Neural cell (in vitro differentiated cells): ENCODE data around the gene SQSTM1. TPM values are rescaled to one million over a fixed set of nuclear protein-coding genes. Genes with fewer than 3 reads are reported as not detected.

ENCODE experiments used
- H2AFZ ChIP-seq: fragments of 200-600, 300-800 bp; sonication (generic), shearing (Covaris generic); 2 replicates; pipeline ENCODE4 v1.6.0; 2014; ENCODE audit warnings: low read depth, mild to moderate bottlenecking, antibody characterized with exemption, low read length, moderate library complexity
- H3F3A ChIP-seq: fragments of 200-600 bp; shearing (Covaris generic); 2 replicates; pipeline ENCODE4 v1.6.1; 2016; ENCODE audit warnings: mild to moderate bottlenecking, moderate library complexity, mixed read lengths, antibody characterized with exemption, low read length; ENCODE audit not compliant: insufficient read depth, poor library complexity, severe bottlenecking
- H3K27ac ChIP-seq: fragments of 200-600, 300-800 bp; sonication (generic), shearing (Covaris generic); 2 replicates; pipeline ENCODE4 v1.5.1; 2014; ENCODE audit warnings: mild to moderate bottlenecking, low read length, moderate library complexity
- H3K27me3 ChIP-seq: fragments of 300-800, 200-600 bp; sonication (generic), shearing (Covaris generic); 2 replicates; pipeline ENCODE4 v1.6.0; 2014; ENCODE audit warnings: mild to moderate bottlenecking, low read depth, low read length, moderate library complexity; ENCODE audit not compliant: insufficient read depth
- H3K36me3 ChIP-seq: fragments of 300-800, 200-600 bp; sonication (generic), shearing (Covaris generic); 2 replicates; pipeline ENCODE4 v1.5.1; 2014; ENCODE audit warnings: mild to moderate bottlenecking, antibody characterized with exemption, low read length, moderate library complexity; ENCODE audit not compliant: insufficient read depth
- H3K4me2 ChIP-seq: fragments of 300-800, 200-600 bp; sonication (generic), shearing (Covaris generic); 2 replicates; pipeline ENCODE4 v1.6.0; 2014; ENCODE audit warnings: mild to moderate bottlenecking, low read length
- H3K4me3 ChIP-seq: fragments of 300-800, 200-600 bp; sonication (generic), shearing (Covaris generic); 2 replicates; pipeline ENCODE4 v1.5.1; 2014; ENCODE audit warnings: mild to moderate bottlenecking, low read length, moderate library complexity
- H3K79me2 ChIP-seq: fragments of 200-600 bp; shearing (Covaris generic); replicated peaks from 2 replicates; pipeline ENCODE4 v1.6.0; 2014; ENCODE audit warnings: mild to moderate bottlenecking, low read length, moderate library complexity; ENCODE audit not compliant: insufficient read depth
- H3K9ac ChIP-seq: fragments of 300-800, 200-600 bp; sonication (generic), shearing (Covaris generic); 2 replicates; pipeline ENCODE4 v1.6.1; 2016; ENCODE audit warnings: mild to moderate bottlenecking, low read length, mixed read lengths
- H3K9me2 ChIP-seq: fragments of 200-600 bp; shearing (Covaris generic); 2 replicates; pipeline ENCODE4 v1.6.1; 2016; ENCODE audit warnings: mild to moderate bottlenecking, low read length, mixed read lengths; ENCODE audit not compliant: insufficient read depth
- H3K9me3 ChIP-seq: fragments of 200-600, 300-800 bp; sonication (generic), shearing (Covaris generic); 2 replicates; pipeline ENCODE4 v1.6.1; 2016; ENCODE audit warnings: mild to moderate bottlenecking, mixed run types, low read length, moderate library complexity, mixed read lengths
- H4K20me1 ChIP-seq: fragments of 200-600 bp; shearing (Covaris generic); 2 replicates; pipeline ENCODE4 v1.6.1; 2016; ENCODE audit warnings: mild to moderate bottlenecking, mixed run types; ENCODE audit not compliant: insufficient read depth
- EP300 ChIP-seq: fragments of 450-650 bp; conservative IDR thresholded peaks from 2 replicates; pipeline ENCODE4 v1.6.1; 2014; ENCODE audit warnings: antibody characterized with exemption, mild to moderate bottlenecking, moderate library complexity; ENCODE audit not compliant: poor library complexity, severe bottlenecking
- EZH2 ChIP-seq: fragments of 200-600, 300-800 bp; shearing (Covaris generic), sonication (generic); IDR thresholded peaks from 2 replicates; pipeline ENCODE4 v1.6.1; 2014; ENCODE audit warnings: antibody characterized with exemption, low read length, borderline replicate concordance, mild to moderate bottlenecking; ENCODE audit not compliant: insufficient read depth, poor library complexity, severe bottlenecking
- MXI1 ChIP-seq: fragments of 450-650 bp; conservative IDR thresholded peaks from 2 replicates; pipeline ENCODE4 v1.6.1; 2014; ENCODE audit warnings: antibody characterized with exemption, mild to moderate bottlenecking; ENCODE audit not compliant: poor library complexity, severe bottlenecking
- POLR2AphosphoS5 ChIP-seq: IDR thresholded peaks from 2 replicates; pipeline ENCODE4 v1.6.1; 2012
- RAD21 ChIP-seq: fragments of 450-650 bp; conservative IDR thresholded peaks from 2 replicates; pipeline ENCODE4 v1.6.1; 2014; ENCODE audit warnings: antibody characterized with exemption, mild to moderate bottlenecking, moderate library complexity
- REST ChIP-seq: IDR thresholded peaks from 2 replicates; pipeline ENCODE4 v1.6.1; 2012; ENCODE audit warnings: borderline replicate concordance
- SMC3 ChIP-seq: fragments of 450-650 bp; conservative IDR thresholded peaks from 2 replicates; pipeline ENCODE4 v1.6.1; 2014; ENCODE audit warnings: antibody characterized with exemption, mild to moderate bottlenecking, moderate library complexity; ENCODE audit not compliant: poor library complexity
- TAF1 ChIP-seq: IDR thresholded peaks from 2 replicates; pipeline ENCODE4 v1.6.1; 2012; ENCODE audit warnings: low read depth
- polyA plus RNA-seq: library from polyadenylated mRNA; depleted of rRNA; stranded (reverse); fragments of >200 nt; gene quantifications from 2 replicates; pipeline ENCODE4 v1.2.3, GENCODE V29; 2014
- TF ChIP-seq, protein P1 (sequence below): fragments of 450-650 bp; IDR thresholded peaks from 2 replicates; pipeline ENCODE4 v1.5.1; 2014; ENCODE audit warnings: antibody characterized with exemption, mild to moderate bottlenecking, moderate library complexity; ENCODE audit not compliant: poor library complexity, severe bottlenecking

The SQSTM1 gene
- polyA plus RNA-seq, 1 donor from 2014 or later: 64.5 TPM

DNA sequence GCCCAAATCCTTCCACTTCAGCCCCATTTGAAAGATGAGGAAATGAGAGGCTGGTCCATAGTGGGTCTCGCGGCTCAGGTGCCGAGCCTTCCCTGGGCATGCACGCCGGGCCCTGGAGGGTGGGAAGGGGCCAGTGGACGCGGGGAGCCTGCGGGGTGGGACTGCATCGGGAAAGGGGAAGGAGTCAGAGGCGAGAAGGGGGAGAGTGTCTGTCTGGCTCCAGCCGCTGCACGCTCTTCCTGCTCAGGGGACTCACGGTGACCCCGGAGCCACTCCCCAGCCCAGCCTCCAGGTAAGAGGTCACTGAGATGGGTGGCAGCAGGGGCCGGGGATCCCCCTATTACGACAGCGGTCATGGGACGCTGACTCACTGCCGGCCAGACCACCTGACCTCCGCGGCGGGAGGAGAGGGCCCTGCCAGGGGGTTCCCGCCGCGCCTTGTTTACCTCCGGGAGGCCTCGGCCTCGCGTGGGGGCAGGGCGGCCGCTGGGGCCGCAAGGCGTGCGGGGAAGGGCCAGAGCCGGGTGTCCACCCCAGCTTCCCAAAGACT lies 1.9 kb upstream of the SQSTM1 start:
- H4K20me1 ChIP-seq: no peaks in the 10 kb centered on the region
- no peak overlapping the region for H3K4me2 ChIP-seq
- peaks cover 4% of the 10 kb centered on the region for H3K27me3 ChIP-seq
- H3K9me2 ChIP-seq: no peaks in the 10 kb centered on the region
- H3K79me2 ChIP-seq: peaks cover 12% of the 10 kb centered on the region
- H3K9ac ChIP-seq: peak overlapping the region; percentile 36
- H2AFZ ChIP-seq: no peak overlapping the region
- H3K4me3 ChIP-seq: peak overlapping the region; percentile 56
- no peaks in the 10 kb centered on the region for H3K36me3 ChIP-seq
- no peaks in the 10 kb centered on the region for H3F3A ChIP-seq
- no peak for TF ChIP-seq EP300
- peak; percentile 27 for TF ChIP-seq POLR2AphosphoS5
- H3K27ac ChIP-seq: peak overlapping the region; percentile 20
- H3K9me3 ChIP-seq: no peaks in the 10 kb centered on the region

- Histone ChIP-seq H3K4me3 (peak overlapping the region; percentile 56), H2AFZ (no peak overlapping the region), H3F3A (no peaks in the 10 kb centered on the region), H3K9ac (peak overlapping the region; percentile 16), H3K27ac (peak overlapping the region; percentile 80), H3K9me3 (no peaks in the 10 kb centered on the region), H4K20me1 (no peaks in the 10 kb centered on the region), H3K79me2 (peaks cover 12% of the 10 kb centered on the region), H3K27me3 (peaks cover 4% of the 10 kb centered on the region), H3K4me2 (no peak overlapping the region), H3K9me2 (no peaks in the 10 kb centered on the region), H3K36me3 (no peaks in the 10 kb centered on the region)
- no peak for TF ChIP-seq EP300
- TF ChIP-seq POLR2AphosphoS5: no peak
Observed at GRCh38 chr5:179819296-179820126, 1.2 kb upstream of the SQSTM1 start.

GRCh38 chr5:179820127-179820482 lies 600 bp upstream of the SQSTM1 start:
- no peaks in the 10 kb centered on the region for H3K36me3 ChIP-seq
- no peak overlapping the region for H2AFZ ChIP-seq
- H3F3A ChIP-seq: no peaks in the 10 kb centered on the region
- H3K27ac ChIP-seq: peak overlapping the region; percentile 80
- no peak for TF ChIP-seq SMC3
- TF ChIP-seq MXI1: no peak
- no peak for TF ChIP-seq EZH2
- no peak for TF ChIP-seq TAF1
- TF ChIP-seq EP300: no peak
- no peak for TF ChIP-seq REST
- no peak for TF ChIP-seq POLR2AphosphoS5
- TF ChIP-seq, protein P1, sequence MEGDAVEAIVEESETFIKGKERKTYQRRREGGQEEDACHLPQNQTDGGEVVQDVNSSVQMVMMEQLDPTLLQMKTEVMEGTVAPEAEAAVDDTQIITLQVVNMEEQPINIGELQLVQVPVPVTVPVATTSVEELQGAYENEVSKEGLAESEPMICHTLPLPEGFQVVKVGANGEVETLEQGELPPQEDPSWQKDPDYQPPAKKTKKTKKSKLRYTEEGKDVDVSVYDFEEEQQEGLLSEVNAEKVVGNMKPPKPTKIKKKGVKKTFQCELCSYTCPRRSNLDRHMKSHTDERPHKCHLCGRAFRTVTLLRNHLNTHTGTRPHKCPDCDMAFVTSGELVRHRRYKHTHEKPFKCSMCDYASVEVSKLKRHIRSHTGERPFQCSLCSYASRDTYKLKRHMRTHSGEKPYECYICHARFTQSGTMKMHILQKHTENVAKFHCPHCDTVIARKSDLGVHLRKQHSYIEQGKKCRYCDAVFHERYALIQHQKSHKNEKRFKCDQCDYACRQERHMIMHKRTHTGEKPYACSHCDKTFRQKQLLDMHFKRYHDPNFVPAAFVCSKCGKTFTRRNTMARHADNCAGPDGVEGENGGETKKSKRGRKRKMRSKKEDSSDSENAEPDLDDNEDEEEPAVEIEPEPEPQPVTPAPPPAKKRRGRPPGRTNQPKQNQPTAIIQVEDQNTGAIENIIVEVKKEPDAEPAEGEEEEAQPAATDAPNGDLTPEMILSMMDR: no peak
- TF ChIP-seq RAD21: no peak
- peak overlapping the region; percentile 92 for H3K9ac ChIP-seq
- H3K27me3 ChIP-seq: peaks cover 4% of the 10 kb centered on the region
- no peaks in the 10 kb centered on the region for H4K20me1 ChIP-seq
- no peaks in the 10 kb centered on the region for H3K9me3 ChIP-seq
- peaks cover 12% of the 10 kb centered on the region for H3K79me2 ChIP-seq
- peak overlapping the region; percentile 99 for H3K4me3 ChIP-seq
- no peaks in the 10 kb centered on the region for H3K9me2 ChIP-seq
- H3K4me2 ChIP-seq: peak overlapping the region; percentile 68
